ENCODE data around the gene PMAIP1.

- TF ChIP-seq CTCF (conservative IDR thresholded peaks at IDR 0.05; ENCODE audit: low read length) (no peak), EZH2phosphoT487 (IDR thresholded peaks at IDR 0.05; ENCODE audit: borderline replicate concordance, low read depth, low read length) (no peak)
Observed at GRCh38 chr18:59908799-59909198, 9.0 kb downstream of the PMAIP1 start.
